T follicular helper cell (primary cell): ENCODE measurements around the gene ATAD3A.
"Not testable (repeated sequence)": the region's sequence is repeated elsewhere in the genome, so short reads cannot be mapped to it uniquely, and the experiment has no call there.

ENCODE experiments used
- DNase-seq: peaks from one replicate; pipeline ENCODE4 v3.0.0-alpha.2; 2020; ENCODE audit warnings: low read depth
- total RNA-seq, 2 experiments: gene quantifications; one replicate each; lab custom pipeline; 2026; lab: John Stamatoyannopoulos, UW

ATAD3A gene
- 28.9 to 94.8 reads per million in 2 experiments for total RNA-seq

GRCh38 chr1:1511533-1512285 lies at the start of gene ATAD3A:
Gene ATAD3A, plus strand, starts transcription at chr1:1512162. Its CDS starts 107 bp downstream, at chr1:1512269.
- DNase-seq = peak; percentile 95

GRCh38 chr1:1462318-1462966 lies 49.5 kb upstream of the ATAD3A start:
- no peak for DNase-seq

- no peak for DNase-seq
These were observed 48.6 kb upstream of the ATAD3A start for GRCh38 chr1:1463312-1463711.

GRCh38 chr1:1468196-1468985 lies 43.6 kb upstream of the ATAD3A start:
- not testable (repeated sequence) for DNase-seq

- no peak for DNase-seq
These were observed 41.2 kb upstream of the ATAD3A start for GRCh38 chr1:1470626-1471388.

- peak; percentile 85 for DNase-seq
These were observed 40.4 kb upstream of the ATAD3A start, which contains the start of gene ATAD3B for GRCh38 chr1:1471389-1472052. Gene ATAD3B, plus strand, starts transcription at chr1:1471765. Its CDS starts 120 bp downstream, at chr1:1471885.

- not testable (repeated sequence) for DNase-seq
These were observed 39.7 kb upstream of the ATAD3A start for GRCh38 chr1:1472053-1472876.

GRCh38 chr1:1476011-1476410 lies 36.0 kb upstream of the ATAD3A start:
- DNase-seq = not testable (repeated sequence)

- no peak for DNase-seq
These were observed 34.8 kb upstream of the ATAD3A start for GRCh38 chr1:1477206-1477605.

GRCh38 chr1:1479547-1480487 lies 32.1 kb upstream of the ATAD3A start:
- no peak for DNase-seq

- not testable (repeated sequence) for DNase-seq
These were observed 31.5 kb upstream of the ATAD3A start for GRCh38 chr1:1480488-1480867.

- not testable (repeated sequence) for DNase-seq
These were observed 30.2 kb upstream of the ATAD3A start for GRCh38 chr1:1481811-1482210.

GRCh38 chr1:1482856-1483255 lies 29.1 kb upstream of the ATAD3A start:
- no peak for DNase-seq

GRCh38 chr1:1483714-1484113 lies 28.2 kb upstream of the ATAD3A start:
- DNase-seq = no peak

GRCh38 chr1:1484976-1485750 lies 26.8 kb upstream of the ATAD3A start:
- not testable (repeated sequence) for DNase-seq

GRCh38 chr1:1485755-1486317 lies 26.1 kb upstream of the ATAD3A start:
- not testable (repeated sequence) for DNase-seq

GRCh38 chr1:1487701-1488100 lies 24.3 kb upstream of the ATAD3A start:
- no peak for DNase-seq

- DNase-seq = no peak
These were observed 22.7 kb upstream of the ATAD3A start for GRCh38 chr1:1489231-1489630.
